Heart left ventricle (tissue), 16 donors: ENCODE results near the gene TOP1. TPM values are rescaled to one million over a fixed set of nuclear protein-coding genes. Genes with fewer than 3 reads are reported as not detected.

Source experiments
- ATAC-seq, 4 donors: fragments of 200-7000 bp; cut with Tn5 transposase; one replicate each; pipeline ENCODE4 v1.9.1; 2020 to 2022; ENCODE audit warnings: moderate library complexity in 4 of 4, mild to moderate bottlenecking in 3 of 4, moderate number of reproducible peaks in 1 of 4
- DNase-seq, 5 donors: peaks; one replicate each; pipeline ENCODE4 v3.0.0-alpha.2; 2020
- H3K27ac ChIP-seq, 12 donors: fragments of 200-600 bp; sonication (generic) in 4 of 12; one replicate each; pipeline versions ENCODE4 v1.5.0 to v1.8.0; 2016 to 2022; ENCODE audit warnings: mild to moderate bottlenecking in 2 of 12
- H3K27me3 ChIP-seq, 9 donors: fragments of 200-600 bp; sonication (generic) in 2 of 9; one replicate each; pipeline versions ENCODE4 v1.5.1 to v1.8.0; 2016 to 2022; ENCODE audit warnings: mild to moderate bottlenecking in 3 of 9
- H3K36me3 ChIP-seq, 9 donors: fragments of 200-600 bp; sonication (generic) in 2 of 9; one replicate each; pipeline versions ENCODE4 v1.5.0 to v1.8.0; 2018 to 2022; ENCODE audit warnings: mild to moderate bottlenecking in 2 of 9
- H3K4me1 ChIP-seq, 12 donors: fragments of 200-600 bp; sonication (generic) in 4 of 12; one replicate each; pipeline versions ENCODE4 v1.5.0 to v1.8.0; 2016 to 2022; ENCODE audit warnings: mild to moderate bottlenecking in 3 of 12
- H3K4me3 ChIP-seq, 12 donors: fragments of 200-600 bp; sonication (generic) in 4 of 12; one replicate each; pipeline versions ENCODE4 v1.5.0 to v1.8.0; 2017 to 2022; ENCODE audit warnings: mild to moderate bottlenecking in 9 of 12, moderate library complexity in 4 of 12
- H3K9me3 ChIP-seq, 12 donors: fragments of 200-600 bp; sonication (generic) in 4 of 12; one replicate each; pipeline versions ENCODE4 v1.5.0 to v1.8.0; 2016 to 2022; ENCODE audit warnings: mild to moderate bottlenecking in 1 of 12
- POLR2A ChIP-seq, 2 donors: fragments of 450-650 bp; IDR thresholded peaks; one replicate each; pipeline ENCODE4 v1.6.1; 2017; ENCODE audit warnings: antibody characterized with exemption in 2 of 2, mild to moderate bottlenecking in 2 of 2, moderate library complexity in 2 of 2
- WGBS, 4 donors: extraction: QIAGEN DNeasy Blood & Tissue Kit in 2 of 4; methylation state at CpG; one replicate each; pipeline versions ENCODE4 v1.1.5 to v1.1.7; 2013 to 2018; 5-methylcytosine and 5-hydroxymethylcytosine counted together
- intact Hi-C, 10 donors: fragments of 100-400 bp; cut with DNase I; formaldehyde crosslinking; loops; one replicate each; pipeline versions ENCODE4 v1.11.1 to v1.14.2; 2022
- polyA plus RNA-seq, 2 donors: library from polyadenylated mRNA; stranded (reverse); fragments of 200-250 nt; gene quantifications; one replicate each; pipeline ENCODE4 v1.2.3, GENCODE V29; 2013
- total RNA-seq, 9 donors: library from RNA; depleted of rRNA in 2 of 9; stranded (reverse); fragments of >200 nt in 2 of 9; fragmentation: NEBNext Ultra II Directional in 3 of 9; extraction: Animal tissue kit (Norgen Biotek cat#: 25700) in 3 of 9; gene quantifications; one replicate each; pipeline versions ENCODE4 v1.1.0 to v1.2.4, GENCODE V29; 2016 to 2023
- TF ChIP-seq, protein P1 (sequence below), 12 donors: fragments of 200-600 bp; sonication (generic) in 4 of 12; IDR thresholded peaks; one replicate each; pipeline versions ENCODE4 v1.5.0 to v1.8.0; 2018 to 2022; ENCODE audit warnings: antibody characterized with exemption in 12 of 12, mild to moderate bottlenecking in 5 of 12
- donor health status: ischemic (EF 13 %, LVEDD 7.1; RV severe dilation, severe dysfunction).
- donor health status: healthy with polysubstance abuse.
- donor health status: DM: no; HTN: yes; CAD: no.
- donor health status: DM: no; HTN: no; CAD: no.
- donor health status: ischemic (EF 25% LVEDD 6.9; RV normal size, moderate dysfunction).
- donor health status: ischemic (EF 25% LVEDD 5.7; RV mildly dilated, moderate dysfunction).
- donor health status: healthy.
- donor health status: DM: yes; HTN: yes; CAD: no.
- donor health status: ischemic (EF 35%, LVEDD 5.7; RV mildly dilated, moderate dysfunction).
- donor health status: nonischemic (EF 11% LVEDD 7.7; RV severe dilation, severe dysfunction).
- donor health status: DM: yes; HTN: yes; CAD: no.
- donor health status: PGD.
- donor health status: ischemic (EF 29% LVEDD 5.4; RV normal size, mild dysfunction).
- donor health status: nonischemic (EF 23%, LVEDD 6.1; RV moderate dilation, normal function).

The TOP1 gene
- total and polyA plus RNA-seq, 11 donors: 11.6 to 32.3 (median 21.4) TPM

GRCh38 chr20:41061155-41061554 is 32.5 kb downstream of the TOP1 start:
- H3K27ac ChIP-seq: no peak overlapping the region
- TF ChIP-seq POLR2A (IDR thresholded peaks at IDR 0.05): no peak
- TF ChIP-seq, protein P1, sequence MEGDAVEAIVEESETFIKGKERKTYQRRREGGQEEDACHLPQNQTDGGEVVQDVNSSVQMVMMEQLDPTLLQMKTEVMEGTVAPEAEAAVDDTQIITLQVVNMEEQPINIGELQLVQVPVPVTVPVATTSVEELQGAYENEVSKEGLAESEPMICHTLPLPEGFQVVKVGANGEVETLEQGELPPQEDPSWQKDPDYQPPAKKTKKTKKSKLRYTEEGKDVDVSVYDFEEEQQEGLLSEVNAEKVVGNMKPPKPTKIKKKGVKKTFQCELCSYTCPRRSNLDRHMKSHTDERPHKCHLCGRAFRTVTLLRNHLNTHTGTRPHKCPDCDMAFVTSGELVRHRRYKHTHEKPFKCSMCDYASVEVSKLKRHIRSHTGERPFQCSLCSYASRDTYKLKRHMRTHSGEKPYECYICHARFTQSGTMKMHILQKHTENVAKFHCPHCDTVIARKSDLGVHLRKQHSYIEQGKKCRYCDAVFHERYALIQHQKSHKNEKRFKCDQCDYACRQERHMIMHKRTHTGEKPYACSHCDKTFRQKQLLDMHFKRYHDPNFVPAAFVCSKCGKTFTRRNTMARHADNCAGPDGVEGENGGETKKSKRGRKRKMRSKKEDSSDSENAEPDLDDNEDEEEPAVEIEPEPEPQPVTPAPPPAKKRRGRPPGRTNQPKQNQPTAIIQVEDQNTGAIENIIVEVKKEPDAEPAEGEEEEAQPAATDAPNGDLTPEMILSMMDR (IDR thresholded peaks at IDR 0.05): no peak
- intact Hi-C loops: no loop called here
- H3K27me3 ChIP-seq: no peaks in the 10 kb centered on the region
- H3K4me1 ChIP-seq: peaks cover 0 to 48% (median 21%) of the 10 kb centered on the region in 12 donors
- no peak for DNase-seq
- no peak overlapping the region for H3K4me3 ChIP-seq
- WGBS, 4 donors: 94 to 98% (median 96%) methylated on average over 3 of the region's 3 CpGs
- ATAC-seq: no peak
- H3K9me3 ChIP-seq: no peaks in the 10 kb centered on the region
- peaks cover 0 to 45% (median 29%) of the 10 kb centered on the region in 9 donors for H3K36me3 ChIP-seq

- Histone ChIP-seq H3K27ac (no peak overlapping the region), H3K4me1 (peaks cover 0 to 39% (median 7%) of the 10 kb centered on the region in 12 donors), H3K9me3 (no peaks in the 10 kb centered on the region), H3K4me3 (no peak overlapping the region), H3K27me3 (no peaks in the 10 kb centered on the region), H3K36me3 (peaks cover 0 to 65% (median 31%) of the 10 kb centered on the region in 9 donors)
- DNase-seq: no peak
- no peak for ATAC-seq
- no peak for TF ChIP-seq POLR2A (IDR thresholded peaks at IDR 0.05)
- TF ChIP-seq, protein P1 (IDR thresholded peaks at IDR 0.05): no peak
- intact Hi-C loops: no loop called here
- 82 to 94% (median 86%) methylated on average over 1 of the region's 1 CpG for WGBS, 4 donors
Observed at GRCh38 chr20:41063442-41063841, 34.8 kb downstream of the TOP1 start.

GRCh38 chr20:41064377-41064776 is 35.8 kb downstream of the TOP1 start:
- DNase-seq (no peak), ATAC-seq (no peak)
- Histone ChIP-seq H3K36me3 (peaks cover 0 to 65% (median 40%) of the 10 kb centered on the region in 9 donors), H3K27ac (no peak overlapping the region), H3K4me1 (peaks cover 0 to 35% (median 5%) of the 10 kb centered on the region in 12 donors), H3K4me3 (no peak overlapping the region), H3K9me3 (no peaks in the 10 kb centered on the region), H3K27me3 (no peaks in the 10 kb centered on the region)
- 90 to 96% (median 92%) methylated on average over 1 of the region's 1 CpG for WGBS, 4 donors
- TF ChIP-seq POLR2A (IDR thresholded peaks at IDR 0.05): no peak
- TF ChIP-seq, protein P1 (IDR thresholded peaks at IDR 0.05): no peak
- intact Hi-C loops: no loop called here

GRCh38 chr20:41065716-41066115 is 37.1 kb downstream of the TOP1 start:
- ATAC-seq (no peak), DNase-seq (no peak)
- Histone ChIP-seq H3K9me3 (no peaks in the 10 kb centered on the region), H3K27me3 (no peaks in the 10 kb centered on the region), H3K4me1 (peaks cover 0 to 44% (median 7%) of the 10 kb centered on the region in 12 donors), H3K27ac (no peak overlapping the region), H3K4me3 (no peak overlapping the region), H3K36me3 (peaks cover 0 to 65% (median 40%) of the 10 kb centered on the region in 9 donors)
- intact Hi-C loops: loop anchor here in 1 of 10 donors (5.0 kb wide), 1 partner anchor 33 kb away; no protein-coding TSS in a partner anchor
- 76 to 86% (median 82%) methylated on average over 3 of the region's 3 CpGs for WGBS, 4 donors
- no peak for TF ChIP-seq POLR2A (IDR thresholded peaks at IDR 0.05)
- TF ChIP-seq, protein P1 (IDR thresholded peaks at IDR 0.05): no peak
